Measurements from ENCODE around the gene FGD6. TPM values are rescaled to one million over a fixed set of nuclear protein-coding genes. Genes with fewer than 3 reads are reported as not detected.

The FGD6 gene
- total and polyA plus RNA-seq, 7 donors: 4.2 to 56.6 (median 40.2) TPM

Other genes with a start within 250 kb of the FGD6 start
- 100 to 1,000 TPM in 3 of 4 donors, 10 to 100 TPM in 1; 95.4 to 240 (median 145) TPM for gene NDUFA12, start 213.8 kb downstream of the FGD6 start, total RNA-seq
- gene NDUFA12, start 213.8 kb downstream of the FGD6 start, polyA plus RNA-seq: 100 to 1,000 TPM; 149 to 256 (median 182) TPM
- gene NR2C1, start 143.8 kb downstream of the FGD6 start, total RNA-seq: 10 to 100 TPM; 28.8 to 78.1 (median 52.2) TPM
- gene NR2C1, start 143.8 kb downstream of the FGD6 start, polyA plus RNA-seq: 10 to 100 TPM in 1 of 3 donors, 1 to 10 TPM in 2; 7.8 to 12.2 (median 8.3) TPM
- gene VEZT, start 340 bp upstream of the FGD6 start, total RNA-seq: 100 to 1,000 TPM in 1 of 4 donors, 10 to 100 TPM in 3; 82.8 to 114 (median 90.5) TPM
- gene VEZT, start 340 bp upstream of the FGD6 start, polyA plus RNA-seq: 10 to 100 TPM; 19.9 to 32.3 (median 20.4) TPM

All from sigmoid colon (tissue), 7 donors.